ENCODE data around the gene SPATA32.

SPATA32 gene

DNA sequence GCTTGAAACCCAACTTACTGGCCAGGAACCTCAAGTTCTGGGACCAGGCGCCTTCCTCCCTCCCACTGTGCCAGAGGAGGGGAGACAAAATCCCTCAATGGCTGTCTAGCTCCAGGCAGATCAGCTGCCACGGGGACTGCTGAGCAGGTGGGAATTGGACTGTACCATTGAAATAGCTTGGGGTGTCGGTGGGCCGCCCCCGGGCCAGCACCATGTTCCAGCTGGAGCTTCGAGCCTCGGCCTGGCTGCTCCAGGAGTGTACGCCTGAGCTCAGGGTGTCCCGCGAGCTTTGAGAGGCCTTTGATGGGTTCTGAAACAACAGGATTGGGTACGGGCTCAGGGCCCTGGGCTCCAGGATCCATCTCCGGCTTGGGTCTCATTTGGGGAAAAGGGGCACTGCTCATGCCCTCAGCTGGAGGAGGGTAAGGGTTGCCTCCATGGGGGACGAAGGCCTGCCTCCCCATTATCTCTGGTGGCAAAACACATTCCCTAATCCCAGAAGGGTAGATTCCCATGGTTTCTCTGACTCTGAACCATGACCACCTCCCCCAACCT, 4.6 kb upstream of the SPATA32 start:
- in situ Hi-C loops (cut with HindIII; ENCODE audit: low sequenced_read_pairs), result no loop called here

DNA sequence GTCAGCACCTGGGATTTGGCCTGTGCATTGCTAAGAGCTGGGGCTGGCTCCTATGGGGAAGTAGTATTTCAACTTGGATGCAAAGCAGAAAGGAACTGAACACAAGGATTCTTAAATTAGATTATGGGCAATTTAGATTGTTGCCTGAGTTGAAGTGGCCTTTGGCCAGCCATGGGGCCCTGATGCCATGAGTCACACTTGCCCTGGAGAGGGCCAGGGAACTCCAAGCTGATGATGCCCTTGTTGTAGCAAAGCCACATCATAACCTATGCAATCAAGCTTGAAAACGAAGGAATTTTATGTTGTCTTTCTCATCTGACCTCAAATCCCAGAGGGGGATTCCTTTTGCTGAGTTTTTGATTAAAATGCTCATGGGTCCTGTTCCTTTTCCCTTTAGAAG, 3.9 kb upstream of the SPATA32 start:
- no peak for TF ChIP-seq CTCF (IDR thresholded peaks at IDR 0.05; ENCODE audit: low read depth, low read length, missing control alignments)
- in situ Hi-C loops (cut with HindIII; ENCODE audit: low sequenced_read_pairs), result no loop called here
- peak; percentile 86 for DNase-seq (ENCODE audit: low read depth)
- no peak overlapping the region for H3K4me3 ChIP-seq (ENCODE audit: low read depth, low read length)

More for the DNA sequence above, 4.6 kb upstream of the SPATA32 start:
- no peak for DNase-seq (ENCODE audit: low read depth)
- no peak overlapping the region for H3K4me3 ChIP-seq (ENCODE audit: low read depth, low read length)
- no peak for TF ChIP-seq CTCF (IDR thresholded peaks at IDR 0.05; ENCODE audit: low read depth, low read length, missing control alignments)

DNA sequence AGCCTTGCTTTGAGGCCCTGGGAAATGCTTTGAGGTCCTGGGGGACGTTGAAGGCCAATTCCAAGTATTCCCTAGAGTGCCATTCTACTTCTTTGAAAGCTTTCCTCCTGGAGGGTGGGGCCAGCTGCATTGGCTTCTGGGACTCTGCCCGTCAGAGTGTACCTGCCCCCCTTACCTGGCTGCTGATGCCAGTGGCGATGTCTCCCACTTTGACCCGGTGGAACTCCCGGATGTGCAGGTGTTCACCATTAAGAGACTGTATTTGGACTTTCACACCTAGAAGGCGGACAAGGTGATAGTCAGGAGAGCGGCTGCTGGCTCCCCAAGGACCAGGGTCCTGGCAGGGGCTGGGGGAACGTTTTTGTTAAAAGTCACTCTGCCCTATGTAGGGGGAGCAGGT, 3.1 kb upstream of the SPATA32 start:
- DNase-seq (ENCODE audit: low read depth), result no peak
- no peak for TF ChIP-seq CTCF (IDR thresholded peaks at IDR 0.05; ENCODE audit: low read depth, low read length, missing control alignments)
- H3K4me3 ChIP-seq (ENCODE audit: low read depth, low read length), result no peak overlapping the region
- in situ Hi-C loops (cut with HindIII; ENCODE audit: low sequenced_read_pairs), result no loop called here

DNA sequence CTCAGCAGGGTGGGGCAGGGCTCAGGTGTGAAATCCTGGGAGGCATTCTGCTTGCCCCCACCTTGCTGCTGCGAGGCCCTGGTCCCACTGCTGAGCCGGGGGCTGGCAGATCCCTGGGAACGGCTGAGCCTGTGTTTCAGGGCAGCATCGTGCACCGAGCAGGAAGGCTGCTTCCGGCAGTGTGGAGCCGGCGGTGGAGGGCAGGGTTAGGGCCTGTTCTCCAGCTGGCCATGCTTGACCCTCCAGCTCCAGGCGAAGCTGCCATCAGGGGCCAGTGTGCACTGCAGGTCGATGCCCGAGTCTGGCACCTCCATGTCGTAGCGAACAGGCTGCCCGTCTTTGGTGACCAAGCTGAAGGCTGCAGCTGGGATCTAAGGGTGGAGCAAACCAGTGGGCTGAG, 2.5 kb upstream of the SPATA32 start:
- H3K4me3 ChIP-seq (ENCODE audit: low read depth, low read length), result no peak overlapping the region
- DNase-seq (ENCODE audit: low read depth), result no peak
- in situ Hi-C loops (cut with HindIII; ENCODE audit: low sequenced_read_pairs), result no loop called here

GRCh38 chr17:45263477-45263860, 1.6 kb upstream of the SPATA32 start:
- no peak for TF ChIP-seq CTCF (IDR thresholded peaks at IDR 0.05; ENCODE audit: low read depth, low read length, missing control alignments)
- in situ Hi-C loops (cut with HindIII; ENCODE audit: low sequenced_read_pairs), result no loop called here
- H3K4me3 ChIP-seq (ENCODE audit: low read depth, low read length), result no peak overlapping the region
- no peak for DNase-seq (ENCODE audit: low read depth)

More for the DNA sequence above, 2.5 kb upstream of the SPATA32 start:
- TF ChIP-seq CTCF (IDR thresholded peaks at IDR 0.05; ENCODE audit: low read depth, low read length, missing control alignments), result no peak

GRCh38 chr17:45262516-45263476, 902 bp upstream of the SPATA32 start:
- DNase-seq (ENCODE audit: low read depth), result peak; percentile 36
- no peak overlapping the region for H3K4me3 ChIP-seq (ENCODE audit: low read depth, low read length)
- in situ Hi-C loops (cut with HindIII; ENCODE audit: low sequenced_read_pairs), result no loop called here
- peak; percentile 26 for TF ChIP-seq CTCF (IDR thresholded peaks at IDR 0.05; ENCODE audit: low read depth, low read length, missing control alignments)
